Kidney epithelial cell (primary cell): ENCODE results near the gene TCHH. TPM values are rescaled to one million over a fixed set of nuclear protein-coding genes. Genes with fewer than 3 reads are reported as not detected.
"Not testable (repeated sequence)": the region's sequence is repeated elsewhere in the genome, so short reads cannot be mapped to it uniquely, and the experiment has no call there.

ENCODE experiments used
- DNase-seq: peaks from one replicate; pipeline ENCODE4 v3.0.0-alpha.2; 2010; ENCODE audit warnings: low read depth
- H3K27me3 ChIP-seq: 2 replicates; pipeline ENCODE4 v1.6.0; 2011; ENCODE audit warnings: low read length; ENCODE audit not compliant: control insufficient read depth, insufficient read depth
- H3K36me3 ChIP-seq: 2 replicates; pipeline ENCODE4 v1.5.1; 2011; ENCODE audit warnings: low read length; ENCODE audit not compliant: control insufficient read depth, insufficient read depth
- H3K4me3 ChIP-seq: 2 replicates; pipeline ENCODE4 v1.5.1; 2011; ENCODE audit warnings: low read depth, mild to moderate bottlenecking, control low read depth, low read length
- total RNA-seq: library from RNA; depleted of rRNA; stranded (reverse); fragments of >200 nt; gene quantifications from 2 replicates; pipeline ENCODE4 v1.2.3, GENCODE V29; 2015
- TF ChIP-seq, protein P1 (sequence below): IDR thresholded peaks from 2 replicates; pipeline ENCODE4 v1.5.1; 2011; ENCODE audit warnings: mild to moderate bottlenecking, moderate library complexity, low read length, control low read depth, inconsistent platforms; ENCODE audit not compliant: insufficient read depth, poor library complexity, severe bottlenecking

Gene TCHH
- total RNA-seq, 1 donor from 2014 or later = 0.08 TPM

DNA sequence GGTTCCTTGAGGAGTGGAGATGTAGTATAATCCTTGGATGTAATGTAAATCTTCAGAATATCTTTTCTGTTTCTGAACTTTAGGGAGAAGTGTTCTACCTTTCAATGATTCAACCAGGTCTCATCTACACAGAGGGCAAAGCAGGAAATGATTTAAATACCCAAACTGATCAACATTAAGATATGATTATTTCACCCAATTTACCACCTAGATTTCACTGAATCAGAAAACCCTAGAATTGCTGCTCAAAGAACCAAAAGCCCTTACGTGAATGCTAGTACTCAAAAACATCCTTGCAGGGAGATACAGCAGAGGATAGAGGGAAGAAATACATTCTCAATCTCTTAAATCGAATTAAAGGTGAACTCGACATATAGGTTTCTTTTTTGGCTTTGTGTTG lies 38.8 kb upstream of the TCHH start:
- no peaks in the 10 kb centered on the region for H3K27me3 ChIP-seq
- no peaks in the 10 kb centered on the region for H3K36me3 ChIP-seq
- no peak overlapping the region for H3K4me3 ChIP-seq
- no peak for DNase-seq
- TF ChIP-seq, protein P1, sequence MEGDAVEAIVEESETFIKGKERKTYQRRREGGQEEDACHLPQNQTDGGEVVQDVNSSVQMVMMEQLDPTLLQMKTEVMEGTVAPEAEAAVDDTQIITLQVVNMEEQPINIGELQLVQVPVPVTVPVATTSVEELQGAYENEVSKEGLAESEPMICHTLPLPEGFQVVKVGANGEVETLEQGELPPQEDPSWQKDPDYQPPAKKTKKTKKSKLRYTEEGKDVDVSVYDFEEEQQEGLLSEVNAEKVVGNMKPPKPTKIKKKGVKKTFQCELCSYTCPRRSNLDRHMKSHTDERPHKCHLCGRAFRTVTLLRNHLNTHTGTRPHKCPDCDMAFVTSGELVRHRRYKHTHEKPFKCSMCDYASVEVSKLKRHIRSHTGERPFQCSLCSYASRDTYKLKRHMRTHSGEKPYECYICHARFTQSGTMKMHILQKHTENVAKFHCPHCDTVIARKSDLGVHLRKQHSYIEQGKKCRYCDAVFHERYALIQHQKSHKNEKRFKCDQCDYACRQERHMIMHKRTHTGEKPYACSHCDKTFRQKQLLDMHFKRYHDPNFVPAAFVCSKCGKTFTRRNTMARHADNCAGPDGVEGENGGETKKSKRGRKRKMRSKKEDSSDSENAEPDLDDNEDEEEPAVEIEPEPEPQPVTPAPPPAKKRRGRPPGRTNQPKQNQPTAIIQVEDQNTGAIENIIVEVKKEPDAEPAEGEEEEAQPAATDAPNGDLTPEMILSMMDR = no peak

- Histone ChIP-seq H3K36me3 (no peaks in the 10 kb centered on the region), H3K27me3 (no peaks in the 10 kb centered on the region), H3K4me3 (no peak overlapping the region)
- TF ChIP-seq, protein P1 = no peak
- no peak for DNase-seq
These were observed 36.4 kb upstream of the TCHH start for GRCh38 chr1:152151646-152152045.

- Histone ChIP-seq H3K4me3 (no peak overlapping the region), H3K27me3 (no peaks in the 10 kb centered on the region), H3K36me3 (no peaks in the 10 kb centered on the region)
- DNase-seq = no peak
- TF ChIP-seq, protein P1 = no peak
These were observed 33.7 kb upstream of the TCHH start for GRCh38 chr1:152148981-152149380.

- H3K4me3 ChIP-seq = no peak overlapping the region
- no peaks in the 10 kb centered on the region for H3K36me3 ChIP-seq
- DNase-seq = no peak
- H3K27me3 ChIP-seq = no peaks in the 10 kb centered on the region
- TF ChIP-seq, protein P1 = no peak
These were observed 32.8 kb upstream of the TCHH start for GRCh38 chr1:152148051-152148450.

GRCh38 chr1:152145769-152146168 lies 30.5 kb upstream of the TCHH start:
- H3K27me3 ChIP-seq = no peaks in the 10 kb centered on the region
- TF ChIP-seq, protein P1 = no peak
- no peaks in the 10 kb centered on the region for H3K36me3 ChIP-seq
- no peak overlapping the region for H3K4me3 ChIP-seq
- no peak for DNase-seq

DNA sequence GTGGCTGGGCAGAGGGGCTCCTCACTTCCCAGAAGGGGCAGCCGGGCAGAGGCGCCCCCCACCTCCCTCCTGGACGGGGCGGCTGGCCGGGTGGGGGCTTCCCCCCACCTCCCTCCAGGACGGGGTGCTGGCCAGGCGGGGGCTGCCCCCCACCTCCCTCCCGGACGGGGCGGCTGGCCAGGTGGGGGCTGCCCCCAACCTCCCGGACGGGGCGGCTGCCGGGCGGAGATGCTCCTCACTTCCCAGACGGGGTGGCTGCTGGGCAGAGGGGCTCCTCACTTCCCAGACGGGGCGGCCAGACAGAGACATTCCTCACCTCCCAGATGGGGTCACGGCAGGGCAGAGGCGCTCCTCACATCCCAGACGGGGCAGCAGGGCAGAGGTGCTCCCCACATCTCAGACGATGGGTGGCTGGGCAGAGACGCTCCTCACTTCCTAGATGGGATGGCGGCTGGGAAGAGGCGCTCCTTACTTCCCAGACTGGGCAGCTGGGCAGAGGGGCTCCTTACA lies 29.5 kb upstream of the TCHH start:
- not testable (repeated sequence) for H3K4me3 ChIP-seq, H3K27me3 ChIP-seq, DNase-seq, H3K36me3 ChIP-seq
